Right lobe of liver (tissue), 4 donors: ENCODE results near the gene PRKCA.

ENCODE experiments used
- POLR2A ChIP-seq: fragments of 450-650 bp; IDR thresholded peaks from one replicate; pipeline ENCODE4 v1.6.1; 2017; ENCODE audit warnings: antibody characterized with exemption, mild to moderate bottlenecking
- TF ChIP-seq, protein P1 (sequence below), 4 donors: fragments of 200-600 bp in 3 of 4; fragments of 450-650 bp in 1 of 4; IDR thresholded peaks; one replicate each; pipeline versions ENCODE4 v1.5.1 to v1.8.0; 2016 to 2022; ENCODE audit warnings: antibody characterized with exemption in 4 of 4, mild to moderate bottlenecking in 2 of 4
- donor health status: DM: no; HTN: no; CAD: no.
- donor health status: DM: no; HTN: no; CAD: no.
- donor health status: DM: no; HTN: yes; CAD: no.

DNA sequence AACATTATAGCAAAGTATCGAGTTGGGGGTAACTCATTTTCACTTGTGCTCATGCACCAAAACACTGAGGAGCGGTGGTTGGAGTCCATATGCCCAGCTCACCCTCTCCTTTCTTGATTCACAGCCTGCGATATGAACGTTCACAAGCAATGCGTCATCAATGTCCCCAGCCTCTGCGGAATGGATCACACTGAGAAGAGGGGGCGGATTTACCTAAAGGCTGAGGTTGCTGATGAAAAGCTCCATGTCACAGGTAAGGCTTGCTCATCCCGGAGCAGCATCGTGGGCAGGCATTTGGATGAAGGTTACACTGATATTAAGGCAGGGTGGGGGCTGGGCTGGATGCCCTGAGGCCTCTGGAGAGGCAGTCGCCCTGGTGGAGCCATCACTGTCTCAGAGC lies 342.8 kb downstream of the PRKCA start:
- TF ChIP-seq, protein P1, sequence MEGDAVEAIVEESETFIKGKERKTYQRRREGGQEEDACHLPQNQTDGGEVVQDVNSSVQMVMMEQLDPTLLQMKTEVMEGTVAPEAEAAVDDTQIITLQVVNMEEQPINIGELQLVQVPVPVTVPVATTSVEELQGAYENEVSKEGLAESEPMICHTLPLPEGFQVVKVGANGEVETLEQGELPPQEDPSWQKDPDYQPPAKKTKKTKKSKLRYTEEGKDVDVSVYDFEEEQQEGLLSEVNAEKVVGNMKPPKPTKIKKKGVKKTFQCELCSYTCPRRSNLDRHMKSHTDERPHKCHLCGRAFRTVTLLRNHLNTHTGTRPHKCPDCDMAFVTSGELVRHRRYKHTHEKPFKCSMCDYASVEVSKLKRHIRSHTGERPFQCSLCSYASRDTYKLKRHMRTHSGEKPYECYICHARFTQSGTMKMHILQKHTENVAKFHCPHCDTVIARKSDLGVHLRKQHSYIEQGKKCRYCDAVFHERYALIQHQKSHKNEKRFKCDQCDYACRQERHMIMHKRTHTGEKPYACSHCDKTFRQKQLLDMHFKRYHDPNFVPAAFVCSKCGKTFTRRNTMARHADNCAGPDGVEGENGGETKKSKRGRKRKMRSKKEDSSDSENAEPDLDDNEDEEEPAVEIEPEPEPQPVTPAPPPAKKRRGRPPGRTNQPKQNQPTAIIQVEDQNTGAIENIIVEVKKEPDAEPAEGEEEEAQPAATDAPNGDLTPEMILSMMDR (IDR thresholded peaks at IDR 0.05) = no peak
- TF ChIP-seq POLR2A = no peak
